Endodermal cell (in vitro differentiated cells): ENCODE data around the gene IP6K3. TPM values are rescaled to one million over a fixed set of nuclear protein-coding genes. Genes with fewer than 3 reads are reported as not detected.

Experiments used
- DNase-seq: peaks from one replicate; pipeline ENCODE4 v3.0.0-alpha.2; 2017
- H3K27ac ChIP-seq: 2 replicates; pipeline ENCODE4 v1.5.1; 2013; ENCODE audit warnings: mild to moderate bottlenecking, low read depth, low read length, moderate library complexity
- H3K27me3 ChIP-seq: 2 replicates; pipeline ENCODE4 v1.6.1; 2013; ENCODE audit warnings: mild to moderate bottlenecking, low read length, moderate library complexity; ENCODE audit not compliant: insufficient read depth, control insufficient read depth, poor library complexity, severe bottlenecking
- H3K36me3 ChIP-seq: 2 replicates; pipeline ENCODE4 v1.7.0; 2013; ENCODE audit warnings: mild to moderate bottlenecking, low read length, moderate library complexity; ENCODE audit not compliant: control insufficient read depth, insufficient read depth
- H3K4me1 ChIP-seq: one replicate; pipeline ENCODE4 v1.7.0; 2013; ENCODE audit warnings: low read length; ENCODE audit not compliant: control insufficient read depth, insufficient read depth
- H3K4me3 ChIP-seq: 2 replicates; pipeline ENCODE4 v1.5.1; 2013; ENCODE audit warnings: mild to moderate bottlenecking, low read length, moderate library complexity
- H3K9ac ChIP-seq: 2 replicates; pipeline ENCODE4 v1.6.1; 2013; ENCODE audit warnings: mild to moderate bottlenecking, low read length, moderate library complexity; ENCODE audit not compliant: poor library complexity, severe bottlenecking; ENCODE audit errors: extremely low read depth
- H3K9me3 ChIP-seq: 2 replicates; pipeline ENCODE4 v1.6.1; 2013; ENCODE audit warnings: mild to moderate bottlenecking, low read length, moderate library complexity; ENCODE audit not compliant: control insufficient read depth
- H3K27ac Mint-ChIP-seq: 2 replicates; pipeline ENCODE4 v1.8.0; 2020; ENCODE audit warnings: mixed read lengths
- H3K27me3 Mint-ChIP-seq: 2 replicates; pipeline ENCODE4 v1.8.0; 2021; ENCODE audit warnings: mild to moderate bottlenecking, mixed read lengths; ENCODE audit not compliant: insufficient read depth
- H3K36me3 Mint-ChIP-seq: 2 replicates; pipeline ENCODE4 v1.8.0; 2020; ENCODE audit warnings: low read depth, mixed read lengths
- H3K4me1 Mint-ChIP-seq: 2 replicates; pipeline ENCODE4 v1.8.0; 2020; ENCODE audit warnings: mixed read lengths
- H3K4me3 Mint-ChIP-seq: 2 replicates; pipeline ENCODE4 v1.8.0; 2020; ENCODE audit warnings: mild to moderate bottlenecking, moderate library complexity, mixed read lengths
- H3K9me3 Mint-ChIP-seq: 2 replicates; pipeline ENCODE4 v1.8.0; 2020; ENCODE audit warnings: mild to moderate bottlenecking, mixed read lengths
- WGBS, 2 experiments: methylation state at CpG; one replicate each; pipeline versions ENCODE4 v1.1.5 to v1.1.7; 2013; ENCODE audit warnings: missing lambda C conversion rate in 2 of 2, mixed read lengths in 1 of 2; ENCODE audit not compliant: insufficient coverage in 1 of 2, insufficient read length in 1 of 2; 5-methylcytosine and 5-hydroxymethylcytosine counted together
- total RNA-seq, 2 donors: library from RNA; stranded (reverse); fragmentation: NEBNext Ultra II Directional in 1 of 2; extraction: Animal tissue kit (Norgen Biotek cat#: 25700) in 1 of 2; gene quantifications; 2 replicates in 1 of 2; 3 replicates in 1 of 2; pipeline ENCODE4 v1.2.1, GENCODE V29; 2021
- TF ChIP-seq, protein P1 (sequence below): fragments of 200-600 bp; sonication (generic); conservative IDR thresholded peaks from 2 replicates; pipeline ENCODE4 v1.5.0; 2021; ENCODE audit warnings: antibody characterized with exemption, mild to moderate bottlenecking

Gene IP6K3
- total RNA-seq, 2 donors from 2014 or later = not detected

DNA sequence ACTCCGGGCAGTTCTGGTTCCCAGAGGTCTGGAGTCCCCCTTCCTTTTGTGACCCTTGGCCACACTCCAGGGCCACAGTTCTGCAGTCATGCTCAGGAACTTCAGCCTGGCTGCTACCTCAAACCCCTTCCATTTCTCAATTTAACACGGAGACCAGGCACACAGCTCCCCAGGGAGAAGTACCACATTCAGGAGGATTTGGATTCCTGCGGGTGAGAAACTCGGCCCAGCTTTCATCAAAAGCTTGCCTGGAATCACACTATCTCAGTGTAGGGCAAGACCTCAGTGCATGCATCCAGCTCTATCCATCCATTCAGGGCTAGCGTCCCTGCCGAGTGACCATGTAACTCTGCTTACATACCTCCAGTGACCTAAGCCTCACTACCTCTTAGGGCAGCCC, 16.8 kb upstream of the IP6K3 start:
- H3K27me3 Mint-ChIP-seq = peaks cover 8% of the 10 kb centered on the region
- H3K9me3 ChIP-seq = no peaks in the 10 kb centered on the region
- 88 to 92% methylated on average over 4 to 6 of the region's 6 CpGs for WGBS, 2 experiments
- no peak overlapping the region for H3K9ac ChIP-seq
- no peaks in the 10 kb centered on the region for H3K4me1 Mint-ChIP-seq
- H3K36me3 ChIP-seq = no peaks in the 10 kb centered on the region
- no peak for DNase-seq
- no peaks in the 10 kb centered on the region for H3K4me1 ChIP-seq
- H3K36me3 Mint-ChIP-seq = no peaks in the 10 kb centered on the region
- peaks cover 6% of the 10 kb centered on the region for H3K9me3 Mint-ChIP-seq
- H3K4me3 Mint-ChIP-seq = no peak overlapping the region
- H3K27ac ChIP-seq = no peak overlapping the region
- peak overlapping the region; percentile 10 for H3K27ac Mint-ChIP-seq
- TF ChIP-seq, protein P1, sequence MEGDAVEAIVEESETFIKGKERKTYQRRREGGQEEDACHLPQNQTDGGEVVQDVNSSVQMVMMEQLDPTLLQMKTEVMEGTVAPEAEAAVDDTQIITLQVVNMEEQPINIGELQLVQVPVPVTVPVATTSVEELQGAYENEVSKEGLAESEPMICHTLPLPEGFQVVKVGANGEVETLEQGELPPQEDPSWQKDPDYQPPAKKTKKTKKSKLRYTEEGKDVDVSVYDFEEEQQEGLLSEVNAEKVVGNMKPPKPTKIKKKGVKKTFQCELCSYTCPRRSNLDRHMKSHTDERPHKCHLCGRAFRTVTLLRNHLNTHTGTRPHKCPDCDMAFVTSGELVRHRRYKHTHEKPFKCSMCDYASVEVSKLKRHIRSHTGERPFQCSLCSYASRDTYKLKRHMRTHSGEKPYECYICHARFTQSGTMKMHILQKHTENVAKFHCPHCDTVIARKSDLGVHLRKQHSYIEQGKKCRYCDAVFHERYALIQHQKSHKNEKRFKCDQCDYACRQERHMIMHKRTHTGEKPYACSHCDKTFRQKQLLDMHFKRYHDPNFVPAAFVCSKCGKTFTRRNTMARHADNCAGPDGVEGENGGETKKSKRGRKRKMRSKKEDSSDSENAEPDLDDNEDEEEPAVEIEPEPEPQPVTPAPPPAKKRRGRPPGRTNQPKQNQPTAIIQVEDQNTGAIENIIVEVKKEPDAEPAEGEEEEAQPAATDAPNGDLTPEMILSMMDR = no peak
- no peaks in the 10 kb centered on the region for H3K27me3 ChIP-seq
- no peak overlapping the region for H3K4me3 ChIP-seq

DNA sequence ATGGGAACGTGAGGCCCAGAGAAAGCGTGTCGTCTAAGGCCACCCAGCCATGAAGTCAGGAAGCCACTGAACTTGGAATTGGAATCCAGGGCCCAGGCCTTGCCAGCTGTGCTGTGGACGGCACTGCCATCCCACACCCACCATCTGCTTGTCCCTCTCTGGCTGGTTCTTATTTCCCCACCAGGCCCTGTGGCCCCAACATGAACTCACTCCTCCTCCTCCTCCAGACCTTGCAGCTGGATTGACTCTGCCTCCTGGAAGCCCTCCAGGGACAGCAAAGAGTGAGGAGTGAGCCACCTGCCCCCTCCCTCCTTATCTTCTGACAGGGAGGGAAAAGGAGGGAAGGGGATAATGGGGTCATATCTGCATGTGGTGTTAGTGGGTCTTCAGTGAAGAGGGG, 16.0 kb upstream of the IP6K3 start:
- 95 to 100% methylated on average over 3 to 4 of the region's 4 CpGs for whole genome bisulfite sequencing, 2 experiments
- Histone ChIP-seq H3K4me1 (no peaks in the 10 kb centered on the region), H3K9ac (no peak overlapping the region), H3K27ac (no peak overlapping the region), H3K4me3 (no peak overlapping the region), H3K9me3 (no peaks in the 10 kb centered on the region), H3K27me3 (no peaks in the 10 kb centered on the region), H3K36me3 (no peaks in the 10 kb centered on the region)
- TF ChIP-seq, protein P1 = no peak
- Mint-ChIP-seq H3K27ac (no peak overlapping the region), H3K36me3 (no peaks in the 10 kb centered on the region), H3K4me3 (no peak overlapping the region), H3K27me3 (peaks cover 5% of the 10 kb centered on the region), H3K9me3 (peaks cover 6% of the 10 kb centered on the region), H3K4me1 (no peaks in the 10 kb centered on the region)
- DNase-seq = no peak

DNA sequence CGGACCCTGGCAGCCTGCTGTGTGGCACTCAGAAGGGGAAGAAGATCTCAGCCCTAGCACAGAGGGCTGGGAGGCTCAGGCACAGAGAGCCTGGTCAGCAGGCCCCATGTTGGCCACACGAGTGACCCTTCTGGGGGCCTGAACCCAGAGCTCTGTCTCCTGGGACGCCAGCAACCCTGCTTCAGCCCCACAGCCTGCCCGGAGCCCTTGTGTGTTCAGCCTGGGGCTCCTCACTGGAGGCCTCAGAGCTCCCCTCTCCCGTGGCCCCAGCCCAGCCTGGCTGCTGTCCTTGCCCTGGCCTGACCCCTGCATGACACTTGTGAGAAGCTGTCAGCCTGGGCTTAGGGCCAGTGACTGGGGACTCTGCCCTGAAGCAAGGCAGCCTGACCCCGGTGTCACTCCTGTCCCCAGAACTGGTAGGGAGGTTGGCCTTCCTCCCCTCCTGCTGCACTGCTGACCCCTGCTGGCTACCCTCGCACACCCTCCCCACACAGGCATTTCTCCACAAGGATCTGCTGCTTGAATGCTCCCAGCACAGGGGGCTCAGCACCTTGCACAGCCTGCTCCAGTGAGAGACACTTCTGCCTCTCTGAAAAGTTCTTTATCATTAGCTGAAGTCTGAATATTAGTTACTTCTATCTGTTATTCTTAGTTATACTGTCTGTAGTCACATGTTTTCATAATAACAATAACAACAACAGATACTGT, 15.4 kb upstream of the IP6K3 start:
- Histone ChIP-seq H3K27ac (peak overlapping the region; percentile 24), H3K4me1 (no peaks in the 10 kb centered on the region), H3K27me3 (no peaks in the 10 kb centered on the region), H3K36me3 (no peaks in the 10 kb centered on the region), H3K4me3 (no peak overlapping the region), H3K9me3 (no peaks in the 10 kb centered on the region), H3K9ac (no peak overlapping the region)
- Mint-ChIP-seq H3K4me3 (no peak overlapping the region), H3K4me1 (no peaks in the 10 kb centered on the region), H3K36me3 (no peaks in the 10 kb centered on the region), H3K27ac (peak overlapping the region; percentile 64), H3K27me3 (peaks cover 5% of the 10 kb centered on the region), H3K9me3 (peaks cover 4% of the 10 kb centered on the region)
- DNase-seq = peak; percentile 87
- whole genome bisulfite sequencing, 2 experiments = 76 to 79% methylated on average over 5 to 7 of the region's 7 CpGs
- TF ChIP-seq, protein P1 = peak; percentile 79
